A673 (cell line): ENCODE results near the gene RUNDC3A. TPM values are rescaled to one million over a fixed set of nuclear protein-coding genes. Genes with fewer than 3 reads are reported as not detected.

ENCODE experiments used
- BruUV-seq: library from RNA; stranded (reverse); fragments of 400-500 nt; replicated peaks from 2 replicates; lab custom pipeline; 2021; lab: Mats Ljungman, UMichigan
- CTCF ChIA-PET: fragments of 300-600 bp; sonication (Branson Sonifier 250); formaldehyde crosslinking; loops from one replicate; lab custom pipeline; 2022; ENCODE audit warnings: antibody characterized with exemption; lab: Charles Lee
- POLR2A ChIA-PET: fragments of 300-600 bp; sonication (Branson Sonifier 250); formaldehyde crosslinking; loops from one replicate; lab custom pipeline; 2022; ENCODE audit warnings: antibody characterized with exemption; ENCODE audit not compliant: low non-redundant PET; lab: Charles Lee
- DNase-seq: peaks from one replicate; pipeline ENCODE4 v3.0.0-alpha.2; 2015; ENCODE audit warnings: low spot score
- H3K27ac ChIP-seq: fragments of 200-600 bp; sonication (generic); 2 replicates; pipeline ENCODE4 v1.5.1; 2016; ENCODE audit warnings: mixed run types, low read depth, mild to moderate bottlenecking, mixed read lengths, antibody characterized with exemption, low read length; ENCODE audit not compliant: poor library complexity, severe bottlenecking
- H3K27me3 ChIP-seq: fragments of 200-600 bp; sonication (generic); replicated peaks from 2 replicates; pipeline ENCODE4 v1.6.1; 2017; ENCODE audit warnings: mixed run types, low read depth, mild to moderate bottlenecking, mixed read lengths, antibody characterized with exemption, low read length; ENCODE audit not compliant: insufficient read depth, poor library complexity
- H3K36me3 ChIP-seq: fragments of 200-600 bp; sonication (generic); 2 replicates; pipeline ENCODE4 v1.6.1; 2016; ENCODE audit warnings: mixed run types, mild to moderate bottlenecking, mixed read lengths, antibody characterized with exemption, low read length; ENCODE audit not compliant: insufficient read depth, poor library complexity, severe bottlenecking
- H3K4me1 ChIP-seq: fragments of 200-600 bp; sonication (generic); 2 replicates; pipeline ENCODE4 v1.6.1; 2017; ENCODE audit warnings: mixed run types, mild to moderate bottlenecking, mixed read lengths, antibody characterized with exemption, low read length; ENCODE audit not compliant: insufficient read depth, poor library complexity, severe bottlenecking
- H3K4me3 ChIP-seq: fragments of 200-600 bp; sonication (generic); 2 replicates; pipeline ENCODE4 v1.5.1; 2016; ENCODE audit warnings: low read depth, mixed run types, mild to moderate bottlenecking, mixed read lengths, low read length; ENCODE audit not compliant: poor library complexity, severe bottlenecking
- H3K9me3 ChIP-seq: fragments of 200-600 bp; sonication (generic); 2 replicates; pipeline ENCODE4 v1.6.1; 2016; ENCODE audit warnings: mixed run types, low read depth, mild to moderate bottlenecking, mixed read lengths, antibody characterized with exemption, low read length; ENCODE audit not compliant: poor library complexity, severe bottlenecking
- EZH2 ChIP-seq: fragments of 200-600 bp; sonication (generic); IDR thresholded peaks from 2 replicates; pipeline ENCODE4 v1.6.1; 2017; ENCODE audit warnings: borderline replicate concordance, low read depth, mild to moderate bottlenecking, mixed read lengths, antibody characterized with exemption, low read length; ENCODE audit not compliant: poor library complexity, severe bottlenecking
- intact Hi-C: fragments of 100-400 bp; cut with micrococcal nuclease; formaldehyde crosslinking; loops from one replicate; pipeline ENCODE4 v1.10.0; 2022; ENCODE audit not compliant: unreplicated experiment
- total RNA-seq: library from RNA; stranded (reverse); gene quantifications from 2 replicates; pipeline ENCODE4 v1.2.3, GENCODE V29; 2021
- TF ChIP-seq, protein P1 (sequence below): fragments of 300-800, 200-600 bp; sonication (generic); conservative IDR thresholded peaks from 2 replicates; pipeline ENCODE4 v1.5.1; 2017; ENCODE audit warnings: low read depth, mild to moderate bottlenecking, antibody characterized with exemption, low read length, moderate library complexity, mixed read lengths

RUNDC3A gene
- total RNA-seq, 1 experiment from 2014 or later, result 0.56 TPM

DNA sequence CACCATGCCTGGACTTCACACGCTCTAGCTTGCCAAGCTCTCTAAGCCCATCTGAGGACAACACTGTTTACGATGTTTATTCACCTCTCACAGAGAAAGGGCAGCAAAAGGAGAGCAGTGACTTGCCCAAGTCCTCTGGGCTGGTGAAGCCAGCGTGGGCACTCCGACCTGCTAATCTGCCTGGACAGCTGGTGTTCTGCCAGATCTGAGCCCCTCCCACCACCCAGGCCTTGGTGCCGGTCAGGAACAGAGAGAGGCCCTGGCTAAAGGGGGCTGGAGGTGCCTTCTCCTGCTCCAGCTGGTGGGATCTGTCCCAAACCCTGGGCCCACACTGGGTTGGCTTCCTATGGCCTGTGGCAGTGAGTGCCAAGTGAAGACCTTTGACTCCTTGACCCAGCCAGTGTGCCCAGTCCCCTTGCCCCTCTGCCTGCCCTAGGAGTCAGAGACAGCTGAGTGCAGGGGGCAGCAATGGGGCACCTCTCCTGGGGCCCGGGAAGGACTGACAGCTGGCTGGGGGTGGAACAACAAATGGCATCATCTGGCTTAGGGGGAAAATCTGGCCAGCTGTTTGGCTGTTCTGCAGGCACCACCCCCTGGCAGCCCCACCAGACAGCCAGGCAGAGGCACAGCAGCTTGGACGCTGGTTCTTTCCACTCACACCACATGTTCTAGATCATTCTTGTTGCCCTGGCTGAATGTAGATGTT lies 38.7 kb upstream of the RUNDC3A start:
- ChIA-PET POLR2A (no interaction called here), CTCF (no interaction called here)
- H3K36me3 ChIP-seq, result no peaks in the 10 kb centered on the region
- no peak for TF ChIP-seq EZH2
- TF ChIP-seq, protein P1, sequence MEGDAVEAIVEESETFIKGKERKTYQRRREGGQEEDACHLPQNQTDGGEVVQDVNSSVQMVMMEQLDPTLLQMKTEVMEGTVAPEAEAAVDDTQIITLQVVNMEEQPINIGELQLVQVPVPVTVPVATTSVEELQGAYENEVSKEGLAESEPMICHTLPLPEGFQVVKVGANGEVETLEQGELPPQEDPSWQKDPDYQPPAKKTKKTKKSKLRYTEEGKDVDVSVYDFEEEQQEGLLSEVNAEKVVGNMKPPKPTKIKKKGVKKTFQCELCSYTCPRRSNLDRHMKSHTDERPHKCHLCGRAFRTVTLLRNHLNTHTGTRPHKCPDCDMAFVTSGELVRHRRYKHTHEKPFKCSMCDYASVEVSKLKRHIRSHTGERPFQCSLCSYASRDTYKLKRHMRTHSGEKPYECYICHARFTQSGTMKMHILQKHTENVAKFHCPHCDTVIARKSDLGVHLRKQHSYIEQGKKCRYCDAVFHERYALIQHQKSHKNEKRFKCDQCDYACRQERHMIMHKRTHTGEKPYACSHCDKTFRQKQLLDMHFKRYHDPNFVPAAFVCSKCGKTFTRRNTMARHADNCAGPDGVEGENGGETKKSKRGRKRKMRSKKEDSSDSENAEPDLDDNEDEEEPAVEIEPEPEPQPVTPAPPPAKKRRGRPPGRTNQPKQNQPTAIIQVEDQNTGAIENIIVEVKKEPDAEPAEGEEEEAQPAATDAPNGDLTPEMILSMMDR, result no peak
- no TSS peak for BruUV-seq
- H3K27ac ChIP-seq, result no peak overlapping the region
- H3K4me1 ChIP-seq, result no peaks in the 10 kb centered on the region
- intact Hi-C loops, result no loop called here
- H3K27me3 ChIP-seq, result no peaks in the 10 kb centered on the region
- no peak overlapping the region for H3K4me3 ChIP-seq
- DNase-seq, result no peak
- H3K9me3 ChIP-seq, result no peaks in the 10 kb centered on the region

DNA sequence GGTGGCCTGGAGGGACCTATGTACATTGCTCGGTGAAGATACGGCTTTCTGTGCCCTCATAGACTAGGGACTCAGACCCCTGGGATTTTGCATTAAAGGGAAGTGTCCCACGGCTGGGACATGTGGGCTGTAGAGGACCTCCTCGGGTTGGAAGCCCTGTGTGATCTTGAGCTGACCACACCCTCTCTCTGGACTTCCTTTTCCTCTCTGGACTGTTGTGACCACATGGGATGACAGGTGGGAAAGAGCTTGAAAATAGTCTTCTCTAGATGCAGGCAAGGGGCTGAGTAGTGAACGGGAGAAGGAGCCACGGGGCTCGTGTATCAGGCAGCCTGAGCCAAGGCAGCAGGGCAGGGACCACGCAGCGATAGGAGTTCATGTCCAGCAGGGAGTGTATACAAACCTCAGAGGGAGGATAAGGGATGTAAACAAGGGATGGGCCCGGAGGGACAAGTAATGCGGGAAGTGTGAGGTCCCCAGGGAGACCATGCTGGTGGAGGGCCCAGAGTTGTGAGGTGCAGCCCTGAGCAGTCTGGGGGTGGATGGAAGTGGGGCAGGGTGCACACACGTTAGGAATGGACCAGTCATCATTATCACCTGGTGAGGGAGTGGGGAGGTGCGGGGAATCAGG lies 36.0 kb upstream of the RUNDC3A start:
- CTCF ChIA-PET, result no interaction called here
- no TSS peak for BruUV-seq

DNA sequence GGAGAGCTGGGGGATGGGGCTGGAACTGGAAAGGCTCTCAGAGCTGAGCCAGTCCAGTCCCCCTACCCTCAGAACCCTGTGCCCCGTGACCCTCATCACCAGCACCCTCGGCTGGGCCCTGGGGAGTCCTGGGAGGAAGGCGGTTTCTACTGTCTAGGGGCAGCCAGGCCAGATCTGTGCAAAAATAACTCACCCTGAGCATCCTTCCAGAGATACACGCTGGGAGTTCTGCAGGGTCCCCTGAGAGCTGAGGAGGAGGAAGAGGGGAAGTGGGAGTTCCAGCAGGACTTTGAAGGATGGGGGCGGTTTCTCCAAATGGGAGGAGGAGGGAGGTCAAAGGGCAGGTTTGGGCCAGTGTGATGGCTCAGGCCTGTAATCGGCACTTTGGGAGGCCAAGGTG lies 35.4 kb upstream of the RUNDC3A start:
- CTCF ChIA-PET, result no interaction called here
- no peaks in the 10 kb centered on the region for H3K27me3 ChIP-seq
- H3K27ac ChIP-seq, result no peak overlapping the region
- no peaks in the 10 kb centered on the region for H3K4me1 ChIP-seq
- no peak overlapping the region for H3K4me3 ChIP-seq
- H3K9me3 ChIP-seq, result no peaks in the 10 kb centered on the region
- H3K36me3 ChIP-seq, result no peaks in the 10 kb centered on the region
- no TSS peak for BruUV-seq
- intact Hi-C loops, result no loop called here
- TF ChIP-seq, protein P1, result no peak
- no peak for TF ChIP-seq EZH2
- POLR2A ChIA-PET, result interaction anchor here (0.6 kb wide), 2 partner anchors 14 to 41 kb away, joined by 3 to 7 read pairs; no protein-coding TSS in a partner anchor
- no peak for DNase-seq

More for the DNA sequence above, 36.0 kb upstream of the RUNDC3A start:
- H3K4me3 ChIP-seq, result no peak overlapping the region
- DNase-seq, result no peak
- no peak overlapping the region for H3K27ac ChIP-seq
- H3K9me3 ChIP-seq, result no peaks in the 10 kb centered on the region
- no peaks in the 10 kb centered on the region for H3K36me3 ChIP-seq
- TF ChIP-seq, protein P1, result no peak
- H3K4me1 ChIP-seq, result no peaks in the 10 kb centered on the region
- POLR2A ChIA-PET, result interaction anchor here (0.6 kb wide), 2 partner anchors 14 to 41 kb away, joined by 3 to 7 read pairs; no protein-coding TSS in a partner anchor
- intact Hi-C loops, result no loop called here
- no peaks in the 10 kb centered on the region for H3K27me3 ChIP-seq
